Lung microvascular endothelial cell (primary cell): ENCODE results near the gene RRP15. TPM values are rescaled to one million over a fixed set of nuclear protein-coding genes. Genes with fewer than 3 reads are reported as not detected.

Experiments used
- total RNA-seq: library from RNA; depleted of rRNA; stranded (reverse); fragments of >200 nt; gene quantifications from 2 replicates; pipeline ENCODE4 v1.2.1, GENCODE V29; 2014

Gene RRP15
- total RNA-seq, 1 donor from 2014 or later, result 4.0 TPM

Other genes starting within 250 kb of the RRP15 start
- gene TGFB2, start 60.0 kb downstream of the RRP15 start, total RNA-seq, result 13.5 and 122 TPM in 2 replicates